ENCODE measurements around the gene SETD4. TPM values are rescaled to one million over a fixed set of nuclear protein-coding genes. Genes with fewer than 3 reads are reported as not detected.

Gene SETD4
- total RNA-seq, 1 experiment from 2014 or later: 22.7 TPM

DNA sequence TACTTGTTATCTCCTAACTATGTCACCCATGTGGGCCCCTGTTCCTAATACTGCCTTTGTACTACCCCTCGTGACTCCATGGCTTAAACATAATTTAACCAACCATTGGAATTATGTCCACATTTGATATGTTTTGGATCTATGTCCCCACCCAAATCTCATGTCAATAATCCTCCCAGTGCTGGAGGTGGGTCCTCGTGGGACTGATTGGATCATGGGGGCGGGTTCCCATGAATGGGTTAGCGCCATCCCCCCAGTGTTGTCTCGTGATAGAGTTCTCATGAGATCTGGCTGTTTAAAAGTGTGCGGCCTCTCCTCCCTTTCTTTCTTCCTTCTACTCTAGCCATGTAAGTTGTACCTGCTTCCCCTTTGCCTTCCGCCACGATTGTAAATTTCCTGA, 19.3 kb upstream of the SETD4 start (continued):
- TF ChIP-seq, protein P1, sequence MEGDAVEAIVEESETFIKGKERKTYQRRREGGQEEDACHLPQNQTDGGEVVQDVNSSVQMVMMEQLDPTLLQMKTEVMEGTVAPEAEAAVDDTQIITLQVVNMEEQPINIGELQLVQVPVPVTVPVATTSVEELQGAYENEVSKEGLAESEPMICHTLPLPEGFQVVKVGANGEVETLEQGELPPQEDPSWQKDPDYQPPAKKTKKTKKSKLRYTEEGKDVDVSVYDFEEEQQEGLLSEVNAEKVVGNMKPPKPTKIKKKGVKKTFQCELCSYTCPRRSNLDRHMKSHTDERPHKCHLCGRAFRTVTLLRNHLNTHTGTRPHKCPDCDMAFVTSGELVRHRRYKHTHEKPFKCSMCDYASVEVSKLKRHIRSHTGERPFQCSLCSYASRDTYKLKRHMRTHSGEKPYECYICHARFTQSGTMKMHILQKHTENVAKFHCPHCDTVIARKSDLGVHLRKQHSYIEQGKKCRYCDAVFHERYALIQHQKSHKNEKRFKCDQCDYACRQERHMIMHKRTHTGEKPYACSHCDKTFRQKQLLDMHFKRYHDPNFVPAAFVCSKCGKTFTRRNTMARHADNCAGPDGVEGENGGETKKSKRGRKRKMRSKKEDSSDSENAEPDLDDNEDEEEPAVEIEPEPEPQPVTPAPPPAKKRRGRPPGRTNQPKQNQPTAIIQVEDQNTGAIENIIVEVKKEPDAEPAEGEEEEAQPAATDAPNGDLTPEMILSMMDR (IDR thresholded peaks at IDR 0.05 in 2 of 3, conservative IDR thresholded peaks at IDR 0.05 in 1 of 3; ENCODE audit: borderline replicate concordance in 1 of 3, insufficient read depth in 1 of 3, low read depth in 2 of 3, low read length in 2 of 3): no peak
- TF ChIP-seq, protein P2, sequence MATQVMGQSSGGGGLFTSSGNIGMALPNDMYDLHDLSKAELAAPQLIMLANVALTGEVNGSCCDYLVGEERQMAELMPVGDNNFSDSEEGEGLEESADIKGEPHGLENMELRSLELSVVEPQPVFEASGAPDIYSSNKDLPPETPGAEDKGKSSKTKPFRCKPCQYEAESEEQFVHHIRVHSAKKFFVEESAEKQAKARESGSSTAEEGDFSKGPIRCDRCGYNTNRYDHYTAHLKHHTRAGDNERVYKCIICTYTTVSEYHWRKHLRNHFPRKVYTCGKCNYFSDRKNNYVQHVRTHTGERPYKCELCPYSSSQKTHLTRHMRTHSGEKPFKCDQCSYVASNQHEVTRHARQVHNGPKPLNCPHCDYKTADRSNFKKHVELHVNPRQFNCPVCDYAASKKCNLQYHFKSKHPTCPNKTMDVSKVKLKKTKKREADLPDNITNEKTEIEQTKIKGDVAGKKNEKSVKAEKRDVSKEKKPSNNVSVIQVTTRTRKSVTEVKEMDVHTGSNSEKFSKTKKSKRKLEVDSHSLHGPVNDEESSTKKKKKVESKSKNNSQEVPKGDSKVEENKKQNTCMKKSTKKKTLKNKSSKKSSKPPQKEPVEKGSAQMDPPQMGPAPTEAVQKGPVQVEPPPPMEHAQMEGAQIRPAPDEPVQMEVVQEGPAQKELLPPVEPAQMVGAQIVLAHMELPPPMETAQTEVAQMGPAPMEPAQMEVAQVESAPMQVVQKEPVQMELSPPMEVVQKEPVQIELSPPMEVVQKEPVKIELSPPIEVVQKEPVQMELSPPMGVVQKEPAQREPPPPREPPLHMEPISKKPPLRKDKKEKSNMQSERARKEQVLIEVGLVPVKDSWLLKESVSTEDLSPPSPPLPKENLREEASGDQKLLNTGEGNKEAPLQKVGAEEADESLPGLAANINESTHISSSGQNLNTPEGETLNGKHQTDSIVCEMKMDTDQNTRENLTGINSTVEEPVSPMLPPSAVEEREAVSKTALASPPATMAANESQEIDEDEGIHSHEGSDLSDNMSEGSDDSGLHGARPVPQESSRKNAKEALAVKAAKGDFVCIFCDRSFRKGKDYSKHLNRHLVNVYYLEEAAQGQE (IDR thresholded peaks at IDR 0.05; ENCODE audit: low read depth): no peak
- TF ChIP-seq FOSL1 (IDR thresholded peaks at IDR 0.05; ENCODE audit: low read depth): no peak
- TF ChIP-seq, protein P3, sequence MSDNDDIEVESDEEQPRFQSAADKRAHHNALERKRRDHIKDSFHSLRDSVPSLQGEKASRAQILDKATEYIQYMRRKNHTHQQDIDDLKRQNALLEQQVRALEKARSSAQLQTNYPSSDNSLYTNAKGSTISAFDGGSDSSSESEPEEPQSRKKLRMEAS (IDR thresholded peaks at IDR 0.05): no peak
- TF ChIP-seq SRF (IDR thresholded peaks at IDR 0.05; ENCODE audit: low read depth): no peak
- TF ChIP-seq EZH2 (IDR thresholded peaks at IDR 0.05): no peak

DNA sequence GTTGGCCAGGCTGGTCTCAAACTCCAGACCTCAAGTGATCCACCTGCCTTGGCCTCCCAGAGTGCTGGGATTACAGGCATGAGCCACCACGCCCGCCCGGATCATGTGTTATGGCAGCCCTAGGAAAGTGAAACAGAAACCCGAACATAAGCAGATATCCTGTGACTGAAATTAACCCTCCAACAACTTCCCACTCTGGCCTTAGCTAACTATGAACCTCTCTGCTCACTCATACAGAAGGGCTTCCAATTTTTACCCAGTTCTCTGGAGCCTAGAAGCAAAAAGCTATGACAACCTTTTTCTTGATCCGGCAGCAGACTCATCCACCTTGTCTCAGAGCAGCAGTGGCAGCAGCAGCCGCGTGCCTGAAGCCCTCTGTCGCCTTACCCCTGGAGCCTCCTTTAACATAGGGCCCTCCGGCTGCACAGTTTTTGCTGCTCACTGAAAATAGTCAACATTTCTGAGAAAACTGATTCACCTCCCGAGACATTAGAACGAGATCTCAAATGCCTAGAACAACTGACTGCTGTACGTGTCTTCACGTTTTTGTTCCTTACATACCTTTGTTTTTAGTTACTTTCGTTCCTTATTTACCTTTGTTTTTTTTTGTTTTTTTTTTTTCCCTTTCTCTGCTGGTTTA, 18.8 kb upstream of the SETD4 start:
- H3K79me2 ChIP-seq (ENCODE audit: insufficient read depth, low read length): no peaks in the 10 kb centered on the region
- DNase-seq (ENCODE audit: low read depth, low spot score): no peak
- ChIA-PET CTCF (no interaction called here), POLR2A (no interaction called here), RAD21 (ENCODE audit: low non-redundant PET in 1 of 2, low total read pairs in 2 of 2, uncharacterized antibody in 2 of 2, unreplicated experiment in 2 of 2) (no interaction called here)
- TF ChIP-seq, protein P2 (IDR thresholded peaks at IDR 0.05; ENCODE audit: low read depth): no peak
- no peak for TF ChIP-seq SIN3A (IDR thresholded peaks at IDR 0.05; ENCODE audit: low read depth)
- no peaks in the 10 kb centered on the region for H3K9me3 ChIP-seq (ENCODE audit: control insufficient read depth in 1 of 2, insufficient read depth in 1 of 2, low read depth in 1 of 2, low read length in 2 of 2)
- H3K27me3 ChIP-seq (ENCODE audit: insufficient read depth, low read length): no peaks in the 10 kb centered on the region
- H3K4me1 ChIP-seq (ENCODE audit: control insufficient read depth in 1 of 2, insufficient read depth in 2 of 2, low read length in 2 of 2): no peaks in the 10 kb centered on the region
- no peak overlapping the region for H3K4me2 ChIP-seq (ENCODE audit: low read length)
- no peaks in the 10 kb centered on the region for H4K20me1 ChIP-seq (ENCODE audit: insufficient read depth)
- H3K27ac ChIP-seq (ENCODE audit: low read depth, low read length): no peak overlapping the region
- no peak overlapping the region for H2AFZ ChIP-seq (ENCODE audit: low read depth, low read length, poor library complexity, severe bottlenecking)
- no peaks in the 10 kb centered on the region for H3K36me3 ChIP-seq (ENCODE audit: control insufficient read depth in 1 of 2, insufficient read depth in 2 of 2, low read length in 2 of 2)
- H3K9ac ChIP-seq (ENCODE audit: low read length): no peak overlapping the region
- no peak for ATAC-seq
- no peak overlapping the region for H3K4me3 ChIP-seq (replicated peaks in 1 of 2; ENCODE audit: low read depth in 1 of 2, low read length in 2 of 2)
- BruUV-seq (replicated peaks): no TSS peak
- no peaks in the 10 kb centered on the region for H3K9me2 ChIP-seq (ENCODE audit: insufficient read depth)
- intact Hi-C loops (cut with micrococcal nuclease): no loop called here
